IMR-90 (cell line): ENCODE data around the gene GTF2F2. TPM values are rescaled to one million over a fixed set of nuclear protein-coding genes. Genes with fewer than 3 reads are reported as not detected.

Experiments used
- ATAC-seq: fragments of 200-7000 bp; cut with Tn5 transposase; 2 replicates; pipeline ENCODE4 v1.9.1; 2020; ENCODE audit warnings: low read depth, mild to moderate bottlenecking, moderate library complexity
- BruUV-seq: library from RNA; stranded (reverse); fragments of 400-500 nt; replicated peaks from 2 replicates; lab custom pipeline; 2021; lab: Mats Ljungman, UMichigan
- CTCF ChIA-PET: fragments of 300-600 bp; formaldehyde crosslinking; extraction: SDS; loops from one replicate; lab custom pipeline; 2021; ENCODE audit warnings: antibody characterized with exemption; lab: Yijun Ruan, JAX
- POLR2A ChIA-PET: fragments of 300-600 bp; sonication (Branson Sonifier 250); formaldehyde crosslinking; loops from one replicate; lab custom pipeline; 2022; ENCODE audit warnings: antibody characterized with exemption; ENCODE audit not compliant: unreplicated experiment; lab: Charles Lee
- DNase-seq: peaks from one replicate; pipeline ENCODE4 v3.0.0; 2013
- H2AFZ ChIP-seq: replicated peaks from 2 replicates; pipeline ENCODE3; 2013; ENCODE audit warnings: low read length, mild to moderate bottlenecking; ENCODE audit not compliant: poor library complexity
- H2AK5ac ChIP-seq: 2 replicates; pipeline ENCODE4 v1.6.1; 2013; ENCODE audit warnings: low read depth, low read length, inconsistent platforms
- H2AK9ac ChIP-seq: replicated peaks from 2 replicates; pipeline ENCODE3; 2013; ENCODE audit warnings: mild to moderate bottlenecking, low read depth, low read length, moderate library complexity; ENCODE audit not compliant: poor library complexity
- H2BK120ac ChIP-seq: 2 replicates; pipeline ENCODE4 v1.6.1; 2013; ENCODE audit warnings: low read depth, low read length, inconsistent platforms
- H2BK15ac ChIP-seq: 3 replicates; pipeline ENCODE4 v1.6.1; 2013; ENCODE audit warnings: low read depth, low read length, inconsistent platforms
- H2BK20ac ChIP-seq: 2 replicates; pipeline ENCODE4 v1.6.1; 2013; ENCODE audit warnings: low read depth, mild to moderate bottlenecking, inconsistent platforms, low read length, moderate library complexity
- H2BK5ac ChIP-seq: 2 replicates; pipeline ENCODE4 v1.6.1; 2013; ENCODE audit warnings: mild to moderate bottlenecking, low read depth, low read length, inconsistent platforms; ENCODE audit not compliant: poor library complexity, severe bottlenecking
- H3K14ac ChIP-seq: replicated peaks from 2 replicates; pipeline ENCODE4 v1.6.1; 2013; ENCODE audit warnings: low read depth, low read length, inconsistent platforms
- H3K18ac ChIP-seq: 2 replicates; pipeline ENCODE4 v1.6.1; 2013; ENCODE audit warnings: low read depth, low read length, control low read depth
- H3K23ac ChIP-seq: 2 replicates; pipeline ENCODE4 v1.6.1; 2013; ENCODE audit warnings: low read depth, low read length, inconsistent platforms
- H3K27ac ChIP-seq: 2 replicates; pipeline ENCODE4 v1.5.1; 2013; ENCODE audit warnings: mild to moderate bottlenecking, control low read depth, low read length; ENCODE audit not compliant: insufficient read depth
- H3K27me3 ChIP-seq: 2 replicates; pipeline ENCODE4 v1.6.1; 2013; ENCODE audit warnings: low read length; ENCODE audit not compliant: control insufficient read depth, insufficient read depth
- H3K36me3 ChIP-seq: 2 replicates; pipeline ENCODE4 v1.6.1; 2013; ENCODE audit warnings: low read length, mixed read lengths; ENCODE audit not compliant: control insufficient read depth, insufficient read depth
- H3K4ac ChIP-seq: 2 replicates; pipeline ENCODE4 v1.6.1; 2013; ENCODE audit warnings: low read depth, low read length, inconsistent platforms
- H3K4me1 ChIP-seq: 2 replicates; pipeline ENCODE4 v1.6.1; 2013; ENCODE audit warnings: low read length, mixed read lengths; ENCODE audit not compliant: control insufficient read depth, insufficient read depth
- H3K4me2 ChIP-seq: 2 replicates; pipeline ENCODE4 v1.6.1; 2013; ENCODE audit warnings: low read depth, mild to moderate bottlenecking, control low read depth, low read length, moderate library complexity
- H3K4me3 ChIP-seq: 2 replicates; pipeline ENCODE4 v1.5.1; 2013; ENCODE audit warnings: low read depth, mild to moderate bottlenecking, control low read depth, low read length, moderate library complexity; ENCODE audit not compliant: insufficient read depth
- H3K56ac ChIP-seq: 2 replicates; pipeline ENCODE4 v1.6.1; 2013; ENCODE audit warnings: low read length, inconsistent platforms; ENCODE audit not compliant: insufficient read depth; ENCODE audit errors: extremely low read depth
- H3K79me1 ChIP-seq, 2 experiments: 2 replicates each; pipeline ENCODE4 v1.6.1; 2013; ENCODE audit warnings: low read length in 2 of 2, inconsistent platforms in 1 of 2, low read depth in 1 of 2
- H3K9ac ChIP-seq: 2 replicates; pipeline ENCODE4 v1.6.1; 2013; ENCODE audit warnings: low read depth, low read length, control low read depth
- H3K9me1 ChIP-seq: 2 replicates; pipeline ENCODE4 v1.6.1; 2013; ENCODE audit warnings: low read length, inconsistent platforms; ENCODE audit not compliant: insufficient read depth
- H3K9me3 ChIP-seq: 2 replicates; pipeline ENCODE4 v1.6.1; 2013; ENCODE audit warnings: low read length; ENCODE audit not compliant: control insufficient read depth, insufficient read depth
- H4K20me1 ChIP-seq: 2 replicates; pipeline ENCODE4 v1.6.1; 2013; ENCODE audit warnings: low read length, inconsistent platforms; ENCODE audit not compliant: insufficient read depth
- H4K5ac ChIP-seq: 2 replicates; pipeline ENCODE4 v1.6.1; 2013; ENCODE audit warnings: mild to moderate bottlenecking, low read depth, low read length, control low read depth
- H4K8ac ChIP-seq, 2 experiments: 2 replicates each; pipeline ENCODE4 v1.6.1; 2013; ENCODE audit warnings: low read depth in 2 of 2, low read length in 2 of 2, control low read depth in 1 of 2, inconsistent platforms in 1 of 2
- H4K91ac ChIP-seq: 2 replicates; pipeline ENCODE4 v1.6.1; 2013; ENCODE audit warnings: low read depth, low read length, inconsistent platforms; ENCODE audit not compliant: insufficient read depth
- BHLHE40 ChIP-seq: fragments of 150-350 bp; IDR thresholded peaks from 2 replicates; pipeline ENCODE4 v1.6.1; 2016; ENCODE audit warnings: mild to moderate bottlenecking, low read depth, low read length
- CEBPB ChIP-seq: IDR thresholded peaks from 2 replicates; pipeline ENCODE4 v1.6.1; 2012; ENCODE audit warnings: low read depth, low read length, improper control_type of control experiment
- CHD1 ChIP-seq: IDR thresholded peaks from 2 replicates; pipeline ENCODE4 v1.6.1; 2012; ENCODE audit warnings: low read depth, low read length, improper control_type of control experiment
- CTCF ChIP-seq: conservative IDR thresholded peaks from 2 replicates; pipeline ENCODE4 v1.5.1; 2012; ENCODE audit warnings: mild to moderate bottlenecking, low read depth, low read length, improper control_type of control experiment
- FOS ChIP-seq: fragments of 150-350 bp; IDR thresholded peaks from 2 replicates; pipeline ENCODE4 v1.6.1; 2016; ENCODE audit warnings: low read depth, low read length
- MAFK ChIP-seq: IDR thresholded peaks from 2 replicates; pipeline ENCODE4 v1.6.1; 2012; ENCODE audit warnings: low read depth, low read length, improper control_type of control experiment
- MAZ ChIP-seq: IDR thresholded peaks from 2 replicates; pipeline ENCODE4 v1.6.1; 2012; ENCODE audit warnings: low read depth, mild to moderate bottlenecking, low read length, improper control_type of control experiment, moderate library complexity, borderline replicate concordance
- MXI1 ChIP-seq: IDR thresholded peaks from 2 replicates; pipeline ENCODE4 v1.6.1; 2012; ENCODE audit warnings: low read depth, mild to moderate bottlenecking, low read length, moderate library complexity, borderline replicate concordance
- NFE2L2 ChIP-seq: fragments of 150-350 bp; IDR thresholded peaks from 2 replicates; pipeline ENCODE4 v1.6.1; 2016; ENCODE audit warnings: low read depth, mild to moderate bottlenecking, low read length
- POLR2A ChIP-seq: IDR thresholded peaks from 2 replicates; pipeline ENCODE4 v1.6.1; 2012; ENCODE audit warnings: mild to moderate bottlenecking, low read depth, low read length
- RAD21 ChIP-seq: IDR thresholded peaks from 2 replicates; pipeline ENCODE4 v1.6.1; 2012; ENCODE audit warnings: low read length, improper control_type of control experiment
- RCOR1 ChIP-seq: IDR thresholded peaks from 2 replicates; pipeline ENCODE4 v1.6.1; 2012; ENCODE audit warnings: mild to moderate bottlenecking, low read length, improper control_type of control experiment; ENCODE audit not compliant: insufficient replicate concordance
- RFX5 ChIP-seq: IDR thresholded peaks from 2 replicates; pipeline ENCODE4 v1.8.0; 2012; ENCODE audit warnings: low read depth, mild to moderate bottlenecking, low read length, moderate library complexity
- SMC3 ChIP-seq: fragments of 150-350 bp; IDR thresholded peaks from 2 replicates; pipeline ENCODE4 v1.6.1; 2016; ENCODE audit warnings: low read depth, mild to moderate bottlenecking, antibody characterized with exemption, low read length, moderate library complexity
- USF2 ChIP-seq: fragments of 150-350 bp; IDR thresholded peaks from 2 replicates; pipeline ENCODE4 v1.6.1; 2017; ENCODE audit warnings: mild to moderate bottlenecking, antibody characterized with exemption, low read length, low read depth
- dilution Hi-C: fragments of 300-500 bp; cut with HindIII; formaldehyde crosslinking; loops from one replicate; pipeline ENCODE4 v1.14.3; 2018; ENCODE audit warnings: low sequenced_read_pairs; ENCODE audit not compliant: unreplicated experiment
- in situ Hi-C: fragments of 300-500 bp; cut with MboI; formaldehyde crosslinking; loops from 3 replicates; pipeline ENCODE4 v1.14.3; 2019; ENCODE audit warnings: low sequenced_read_pairs, inconsistent platforms, mixed read lengths
- intact Hi-C: fragments of 100-400 bp; cut with micrococcal nuclease; formaldehyde crosslinking; loops from 2 replicates; pipeline ENCODE4 v1.10.0; 2022
- polyA plus RNA-seq, 3 experiments: library from polyadenylated mRNA; depleted of rRNA; stranded (reverse); fragments of >200 nt; gene quantifications; 2 replicates each; pipeline ENCODE4 v1.2.3, GENCODE V29; 2012; ENCODE audit warnings: low replicate concordance in 1 of 3
- total RNA-seq: library from RNA; depleted of rRNA; stranded (reverse); fragments of >200 nt; gene quantifications from 2 replicates; pipeline ENCODE4 v1.2.3, GENCODE V29; 2012
- TF ChIP-seq, protein P1 (sequence below): fragments of 150-350 bp; IDR thresholded peaks from 2 replicates; pipeline ENCODE4 v1.6.1; 2016; ENCODE audit warnings: low read depth, mild to moderate bottlenecking, low read length, moderate library complexity, borderline replicate concordance

Gene GTF2F2
- total and polyA plus RNA-seq, 2 of the 4 experiments (the other 2 are of a cell fraction) = 16.5 to 21.0 TPM

- Histone ChIP-seq H3K23ac (peak overlapping the region; percentile 90), H3K27ac (peak overlapping the region; percentile 93), H4K91ac (peak overlapping the region; percentile 94), H3K9ac (peak overlapping the region; percentile 42; the same call in 1 of the 2 replicates), H4K20me1 (no peaks in the 10 kb centered on the region), H2AFZ (no peak overlapping the region), H2BK15ac (peak overlapping the region; percentile 92; the same call in 2 of the 3 replicates), H3K36me3 (peaks cover 7% of the 10 kb centered on the region), H2BK5ac (peak overlapping the region; percentile 100), H3K4me1 (peaks cover 17% of the 10 kb centered on the region), H2BK120ac (peak overlapping the region; percentile 98), H3K27me3 (no peaks in the 10 kb centered on the region), H3K9me1 (peaks cover 3% of the 10 kb centered on the region), H3K18ac (peak overlapping the region; percentile 98), H4K5ac (peak overlapping the region; percentile 94), H3K4me3 (no peak overlapping the region), H3K4ac (peak overlapping the region; percentile 93), H2BK20ac (peak overlapping the region; percentile 98), H2AK9ac (no peak overlapping the region), H3K14ac (peak overlapping the region; percentile 90), H2AK5ac (peak overlapping the region; percentile 81), H3K56ac (peak overlapping the region; percentile 94; the same call in 1 of the 2 replicates), H4K8ac (peak overlapping the region; percentile 68 to 93), H3K4me2 (peak overlapping the region; percentile 92; the same call in 1 of the 2 replicates), H3K9me3 (no peaks in the 10 kb centered on the region), H3K79me1 (peaks cover 26 to 52% of the 10 kb centered on the region in 2 experiments)
- TF ChIP-seq BHLHE40 = no peak
- no peak for TF ChIP-seq CTCF
- TF ChIP-seq MAFK = peak; percentile 73
- no peak for TF ChIP-seq SMC3
- TF ChIP-seq, protein P1, sequence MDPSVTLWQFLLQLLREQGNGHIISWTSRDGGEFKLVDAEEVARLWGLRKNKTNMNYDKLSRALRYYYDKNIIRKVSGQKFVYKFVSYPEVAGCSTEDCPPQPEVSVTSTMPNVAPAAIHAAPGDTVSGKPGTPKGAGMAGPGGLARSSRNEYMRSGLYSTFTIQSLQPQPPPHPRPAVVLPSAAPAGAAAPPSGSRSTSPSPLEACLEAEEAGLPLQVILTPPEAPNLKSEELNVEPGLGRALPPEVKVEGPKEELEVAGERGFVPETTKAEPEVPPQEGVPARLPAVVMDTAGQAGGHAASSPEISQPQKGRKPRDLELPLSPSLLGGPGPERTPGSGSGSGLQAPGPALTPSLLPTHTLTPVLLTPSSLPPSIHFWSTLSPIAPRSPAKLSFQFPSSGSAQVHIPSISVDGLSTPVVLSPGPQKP = no peak
- no peak for TF ChIP-seq MAZ
- peak; percentile 51 for TF ChIP-seq RCOR1
- no peak for TF ChIP-seq POLR2A
- TF ChIP-seq CHD1 = no peak
- no peak for TF ChIP-seq MXI1
- TF ChIP-seq CEBPB = peak; percentile 78
- no peak for TF ChIP-seq USF2
- TF ChIP-seq FOS = peak; percentile 88
- 0 out of 2 replicates have a peak, but pooled peaks have one; percentile 11 for TF ChIP-seq RFX5
- no peak for TF ChIP-seq NFE2L2
- no peak for TF ChIP-seq RAD21
- CTCF ChIA-PET = no interaction called here
- intact Hi-C loops (loop anchor here (5.0 kb wide), 2 partner anchors 36 to 76 kb away; no protein-coding TSS in a partner anchor), in situ Hi-C loops (no loop called here), dilution Hi-C loops (no loop called here)
- POLR2A ChIA-PET = interaction anchor here (1.1 kb wide), 1 partner anchor 86 kb away, joined by 3 read pairs; the partner anchor contains the start of gene GTF2F2
- peak; percentile 96 for DNase-seq
- BruUV-seq = no TSS peak
- peak; percentile 87 for ATAC-seq
Measured at GRCh38 chr13:45206340-45206739, 86.0 kb downstream of the GTF2F2 start.
